Peyer's patch (tissue), 4 donors: ENCODE results near the gene DAPK1.

Source experiments
- POLR2A ChIP-seq, 2 donors: fragments of 450-650 bp; IDR thresholded peaks; one replicate each; pipeline ENCODE4 v1.5.1; 2017; ENCODE audit warnings: antibody characterized with exemption in 2 of 2, mild to moderate bottlenecking in 2 of 2, moderate library complexity in 2 of 2
- TF ChIP-seq, protein P1 (sequence below), 6 experiments: fragments of 450-650 bp in 4 of 6; fragments of 200-600 bp in 2 of 6; sonication (generic) in 1 of 6; IDR thresholded peaks; one replicate each; pipeline ENCODE4 v1.5.1; 2017 to 2019; ENCODE audit warnings: antibody characterized with exemption in 6 of 6, mild to moderate bottlenecking in 3 of 6, moderate library complexity in 1 of 6

DNA sequence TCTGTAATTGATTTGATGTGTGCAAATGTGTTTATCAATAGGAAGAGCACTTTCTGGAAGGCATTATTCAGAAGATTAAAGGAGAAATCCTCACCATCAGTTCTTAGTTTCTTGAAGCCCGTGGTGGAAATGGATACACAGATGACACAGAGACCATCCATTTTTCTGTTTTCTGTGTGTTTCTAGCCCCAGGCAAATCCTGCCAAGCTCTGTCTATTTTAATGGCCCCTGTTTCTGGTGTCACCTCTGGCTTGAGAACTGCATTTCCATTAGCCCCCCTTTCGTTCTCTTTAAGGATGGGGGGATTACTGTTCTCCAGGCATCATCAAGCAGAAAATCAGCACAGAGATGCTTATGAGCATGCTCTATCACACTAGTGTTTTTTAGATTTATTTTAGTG lies 37.3 kb downstream of the DAPK1 start:
- TF ChIP-seq, protein P1, sequence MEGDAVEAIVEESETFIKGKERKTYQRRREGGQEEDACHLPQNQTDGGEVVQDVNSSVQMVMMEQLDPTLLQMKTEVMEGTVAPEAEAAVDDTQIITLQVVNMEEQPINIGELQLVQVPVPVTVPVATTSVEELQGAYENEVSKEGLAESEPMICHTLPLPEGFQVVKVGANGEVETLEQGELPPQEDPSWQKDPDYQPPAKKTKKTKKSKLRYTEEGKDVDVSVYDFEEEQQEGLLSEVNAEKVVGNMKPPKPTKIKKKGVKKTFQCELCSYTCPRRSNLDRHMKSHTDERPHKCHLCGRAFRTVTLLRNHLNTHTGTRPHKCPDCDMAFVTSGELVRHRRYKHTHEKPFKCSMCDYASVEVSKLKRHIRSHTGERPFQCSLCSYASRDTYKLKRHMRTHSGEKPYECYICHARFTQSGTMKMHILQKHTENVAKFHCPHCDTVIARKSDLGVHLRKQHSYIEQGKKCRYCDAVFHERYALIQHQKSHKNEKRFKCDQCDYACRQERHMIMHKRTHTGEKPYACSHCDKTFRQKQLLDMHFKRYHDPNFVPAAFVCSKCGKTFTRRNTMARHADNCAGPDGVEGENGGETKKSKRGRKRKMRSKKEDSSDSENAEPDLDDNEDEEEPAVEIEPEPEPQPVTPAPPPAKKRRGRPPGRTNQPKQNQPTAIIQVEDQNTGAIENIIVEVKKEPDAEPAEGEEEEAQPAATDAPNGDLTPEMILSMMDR (IDR thresholded peaks at IDR 0.05), result no peak
- no peak for TF ChIP-seq POLR2A (IDR thresholded peaks at IDR 0.05)
